Breast epithelium (tissue), 4 donors: ENCODE measurements around the gene PLD5. TPM values are rescaled to one million over a fixed set of nuclear protein-coding genes. Genes with fewer than 3 reads are reported as not detected.

Experiments used
- DNase-seq, 2 donors: peaks; one replicate each; pipeline ENCODE4 v3.0.0-alpha.2; 2019; ENCODE audit warnings: low spot score in 2 of 2
- H3K27ac ChIP-seq, 2 donors: fragments of 200-600 bp; sonication (generic) in 1 of 2; one replicate each; pipeline ENCODE4 v1.5.1; 2016 to 2019; ENCODE audit warnings: mild to moderate bottlenecking in 1 of 2
- H3K27me3 ChIP-seq, 2 donors: fragments of 200-600 bp; sonication (generic) in 1 of 2; one replicate each; pipeline versions ENCODE4 v1.5.1 to v1.6.0; 2017 to 2019; ENCODE audit warnings: control low read depth in 1 of 2, mild to moderate bottlenecking in 1 of 2
- H3K36me3 ChIP-seq: fragments of 200-600 bp; one replicate; pipeline ENCODE4 v1.5.1; 2019
- H3K4me1 ChIP-seq, 2 donors: fragments of 200-600 bp; sonication (generic); one replicate each; pipeline ENCODE4 v1.5.1; 2016 to 2019; ENCODE audit warnings: control low read depth in 1 of 2
- H3K4me3 ChIP-seq, 3 donors: fragments of 200-600 bp; sonication (generic); 1 replicate in 2 of 3; 2 replicates in 1 of 3; pipeline ENCODE4 v1.5.1; 2016 to 2019; ENCODE audit warnings: mild to moderate bottlenecking in 3 of 3, moderate library complexity in 2 of 3
- H3K9me3 ChIP-seq, 2 donors: fragments of 200-600 bp; sonication (generic) in 1 of 2; one replicate each; pipeline ENCODE4 v1.5.1; 2016 to 2019; ENCODE audit warnings: control low read depth in 1 of 2
- POLR2A ChIP-seq: fragments of 450-650 bp; IDR thresholded peaks from one replicate; pipeline ENCODE4 v1.6.1; 2016; ENCODE audit warnings: antibody characterized with exemption, mild to moderate bottlenecking, moderate library complexity
- POLR2AphosphoS5 ChIP-seq, 3 donors: sonication (generic); formaldehyde crosslinking; IDR thresholded peaks; one replicate each; pipeline ENCODE4 v1.6.1; 2017; ENCODE audit warnings: antibody characterized with exemption in 3 of 3
- intact Hi-C: fragments of 100-400 bp; cut with DNase I; formaldehyde crosslinking; loops from one replicate; pipeline ENCODE4 v1.15.1; 2023; ENCODE audit warnings: low total_unique reads
- total RNA-seq, 3 donors: library from RNA; depleted of rRNA; stranded (reverse); fragments of >200 nt; gene quantifications; one replicate each; pipeline ENCODE4 v1.1.0, GENCODE V29; 2016
- TF ChIP-seq, protein P1 (sequence below), 3 donors: fragments of 450-650 bp; IDR thresholded peaks; one replicate each; pipeline ENCODE4 v1.5.1; 2016 to 2017; ENCODE audit warnings: antibody characterized with exemption in 3 of 3, mild to moderate bottlenecking in 3 of 3, moderate library complexity in 3 of 3

Gene PLD5
- total RNA-seq, 3 donors from 2014 or later, result 0.32 to 0.98 (median 0.44) TPM

DNA sequence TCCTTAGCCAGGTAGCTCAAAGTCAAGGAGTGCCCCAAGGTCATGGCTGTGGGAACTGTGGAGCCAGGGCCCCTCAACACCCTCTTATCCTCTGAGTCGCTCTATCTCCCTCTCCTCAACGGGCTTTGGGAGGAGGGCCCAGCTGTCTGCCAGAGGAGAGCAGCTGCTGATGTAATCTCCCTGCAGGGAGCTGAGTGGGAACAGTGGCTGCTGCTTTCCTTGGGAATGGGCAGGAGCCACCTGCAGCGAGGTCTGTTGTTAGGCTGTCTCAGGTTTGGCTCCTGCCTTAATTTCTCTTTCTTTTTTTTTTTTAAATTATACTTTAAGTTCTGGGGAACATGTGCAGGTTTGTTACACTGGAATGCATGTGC is 466.8 kb downstream of the PLD5 start:
- Histone ChIP-seq H3K36me3 (no peaks in the 10 kb centered on the region), H3K4me1 (no peaks in the 10 kb centered on the region), H3K27ac (no peak overlapping the region), H3K4me3 (no peak overlapping the region), H3K27me3 (no peaks in the 10 kb centered on the region), H3K9me3 (no peaks in the 10 kb centered on the region)
- intact Hi-C loops, result no loop called here
- no peak for DNase-seq
- TF ChIP-seq POLR2A (no peak), POLR2AphosphoS5 (IDR thresholded peaks at IDR 0.05) (no peak)
- TF ChIP-seq, protein P1, sequence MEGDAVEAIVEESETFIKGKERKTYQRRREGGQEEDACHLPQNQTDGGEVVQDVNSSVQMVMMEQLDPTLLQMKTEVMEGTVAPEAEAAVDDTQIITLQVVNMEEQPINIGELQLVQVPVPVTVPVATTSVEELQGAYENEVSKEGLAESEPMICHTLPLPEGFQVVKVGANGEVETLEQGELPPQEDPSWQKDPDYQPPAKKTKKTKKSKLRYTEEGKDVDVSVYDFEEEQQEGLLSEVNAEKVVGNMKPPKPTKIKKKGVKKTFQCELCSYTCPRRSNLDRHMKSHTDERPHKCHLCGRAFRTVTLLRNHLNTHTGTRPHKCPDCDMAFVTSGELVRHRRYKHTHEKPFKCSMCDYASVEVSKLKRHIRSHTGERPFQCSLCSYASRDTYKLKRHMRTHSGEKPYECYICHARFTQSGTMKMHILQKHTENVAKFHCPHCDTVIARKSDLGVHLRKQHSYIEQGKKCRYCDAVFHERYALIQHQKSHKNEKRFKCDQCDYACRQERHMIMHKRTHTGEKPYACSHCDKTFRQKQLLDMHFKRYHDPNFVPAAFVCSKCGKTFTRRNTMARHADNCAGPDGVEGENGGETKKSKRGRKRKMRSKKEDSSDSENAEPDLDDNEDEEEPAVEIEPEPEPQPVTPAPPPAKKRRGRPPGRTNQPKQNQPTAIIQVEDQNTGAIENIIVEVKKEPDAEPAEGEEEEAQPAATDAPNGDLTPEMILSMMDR (IDR thresholded peaks at IDR 0.05), result no peak

DNA sequence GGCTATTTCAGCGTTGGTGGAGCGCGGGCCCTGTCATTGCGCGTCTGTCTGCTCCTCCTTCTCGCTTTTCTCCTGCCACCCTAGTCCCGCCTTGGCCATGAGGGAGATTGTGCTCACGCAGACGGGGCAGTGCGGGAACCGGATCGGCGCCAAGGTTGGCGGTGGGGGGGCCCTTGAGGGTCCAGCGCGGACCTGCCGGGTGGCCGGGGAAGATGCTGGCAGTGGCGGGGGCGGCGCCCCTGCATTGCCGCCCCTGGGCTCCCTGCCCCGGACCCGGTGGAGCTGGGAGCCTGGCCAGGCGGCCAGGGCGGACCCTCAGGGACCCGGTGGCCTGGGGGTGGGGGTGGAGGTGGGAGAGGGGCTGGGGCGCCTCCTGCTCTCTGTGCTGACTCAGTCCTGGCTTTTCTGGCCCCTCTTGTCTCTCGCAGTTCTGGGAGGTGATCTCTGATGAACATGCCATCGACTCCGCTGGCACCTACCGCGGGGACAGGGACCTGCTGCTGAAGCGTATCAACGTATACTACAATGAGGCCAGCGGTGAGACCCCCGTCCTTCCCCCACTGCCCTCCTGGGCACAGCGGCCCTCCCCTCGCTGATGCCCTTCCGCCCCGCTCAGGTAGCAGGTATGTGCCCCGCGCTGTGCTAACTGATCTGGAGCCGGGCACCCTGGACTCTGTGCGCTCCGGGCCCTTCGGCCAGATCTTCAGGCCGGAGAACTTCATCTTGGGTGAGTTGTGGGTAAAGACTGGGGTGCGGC is 467.3 kb downstream of the PLD5 start:
- Histone ChIP-seq H3K27me3 (no peaks in the 10 kb centered on the region), H3K9me3 (no peaks in the 10 kb centered on the region), H3K4me1 (no peaks in the 10 kb centered on the region), H3K27ac (no peak overlapping the region), H3K36me3 (no peaks in the 10 kb centered on the region), H3K4me3 (no peak overlapping the region)
- intact Hi-C loops, result no loop called here
- TF ChIP-seq POLR2AphosphoS5 (IDR thresholded peaks at IDR 0.05) (no peak), POLR2A (no peak)
- TF ChIP-seq, protein P1 (IDR thresholded peaks at IDR 0.05), result no peak
- no peak for DNase-seq

DNA sequence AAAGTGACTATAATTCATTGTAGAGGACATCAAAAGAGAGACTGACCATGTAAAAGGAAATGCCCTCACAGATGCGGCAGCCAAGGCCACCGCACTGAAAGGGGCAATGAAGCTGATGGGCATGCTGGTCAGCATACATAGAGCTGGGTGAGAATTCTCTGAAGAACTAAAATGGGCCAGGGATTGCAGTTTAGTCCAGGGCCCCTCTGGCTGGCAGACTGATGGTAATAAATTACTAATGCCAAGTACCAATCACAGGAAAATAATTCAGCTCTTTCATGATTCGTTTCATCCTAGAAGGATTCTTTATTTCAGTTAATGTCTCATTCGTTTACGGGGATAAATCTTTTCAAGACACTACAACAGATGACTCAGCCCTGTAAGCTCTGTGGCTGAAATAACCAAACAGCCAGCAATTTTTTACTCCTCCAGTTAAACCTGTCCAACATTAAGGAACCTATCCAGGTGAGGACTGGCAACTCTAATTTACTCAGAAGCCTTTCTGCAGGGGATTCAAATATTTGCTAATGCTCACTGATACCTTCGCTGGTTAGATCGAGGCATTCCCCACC is 468.7 kb downstream of the PLD5 start:
- H3K9me3 ChIP-seq, result no peaks in the 10 kb centered on the region
- no peak overlapping the region for H3K27ac ChIP-seq
- TF ChIP-seq POLR2AphosphoS5 (IDR thresholded peaks at IDR 0.05) (no peak), POLR2A (no peak)
- TF ChIP-seq, protein P1 (IDR thresholded peaks at IDR 0.05), result no peak
- H3K4me3 ChIP-seq, result no peak overlapping the region
- H3K4me1 ChIP-seq, result no peaks in the 10 kb centered on the region
- DNase-seq, result no peak
- intact Hi-C loops, result no loop called here
- no peaks in the 10 kb centered on the region for H3K36me3 ChIP-seq
- H3K27me3 ChIP-seq, result no peaks in the 10 kb centered on the region

DNA sequence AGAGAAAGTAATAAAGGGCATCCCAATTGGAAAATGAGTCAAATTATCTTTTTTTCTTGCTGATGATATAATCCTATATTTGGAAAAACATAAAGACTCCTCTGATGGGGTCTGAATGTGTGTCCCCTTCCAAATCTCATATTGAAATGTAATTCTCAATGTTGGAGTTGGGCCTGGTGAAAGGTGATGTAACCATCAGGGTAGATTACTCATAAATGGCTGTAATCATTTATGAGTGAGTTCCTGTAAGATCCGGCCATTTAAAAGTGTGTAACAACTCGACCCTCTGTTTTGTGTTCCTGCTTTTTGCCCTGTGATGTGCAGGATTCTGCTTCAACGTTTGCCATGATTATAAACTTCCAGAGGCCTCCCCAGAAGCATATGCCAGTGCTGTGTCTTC is 481.3 kb downstream of the PLD5 start:
- Histone ChIP-seq H3K36me3 (no peaks in the 10 kb centered on the region), H3K27ac (no peak overlapping the region), H3K4me3 (no peak overlapping the region), H3K27me3 (no peaks in the 10 kb centered on the region), H3K4me1 (no peaks in the 10 kb centered on the region), H3K9me3 (peaks cover 0 to 5% of the 10 kb centered on the region in 2 donors)
- intact Hi-C loops, result no loop called here
- TF ChIP-seq POLR2A, result no peak
- no peak for DNase-seq

DNA sequence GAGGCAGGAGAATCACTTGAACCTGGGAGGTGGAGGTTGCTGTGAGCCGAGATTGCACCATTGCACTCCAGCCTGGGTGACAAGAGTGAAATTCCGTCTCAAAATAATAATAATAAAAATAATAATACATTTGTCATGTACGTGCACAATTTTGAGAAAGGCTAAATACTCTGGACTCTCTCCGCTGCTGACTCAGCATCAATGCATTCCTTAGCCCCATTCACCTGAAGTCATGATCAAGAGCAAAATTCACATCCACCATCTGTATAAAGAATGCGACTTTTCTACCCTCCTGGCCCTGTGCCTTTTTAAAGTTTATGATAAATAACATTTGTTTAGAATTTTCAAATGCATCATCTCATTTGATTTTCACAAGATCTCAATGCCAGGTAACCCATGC is 490.1 kb downstream of the PLD5 start:
- Histone ChIP-seq H3K36me3 (no peaks in the 10 kb centered on the region), H3K9me3 (no peaks in the 10 kb centered on the region), H3K4me1 (no peaks in the 10 kb centered on the region), H3K27ac (no peak overlapping the region), H3K27me3 (no peaks in the 10 kb centered on the region), H3K4me3 (no peak overlapping the region)
- intact Hi-C loops, result no loop called here
- no peak for TF ChIP-seq POLR2A
- no peak for TF ChIP-seq POLR2AphosphoS5 (IDR thresholded peaks at IDR 0.05)
- TF ChIP-seq, protein P1 (IDR thresholded peaks at IDR 0.05), result no peak
- DNase-seq, result no peak
